SK-N-SH (cell line): ENCODE measurements around the gene ART1. TPM values are rescaled to one million over a fixed set of nuclear protein-coding genes. Genes with fewer than 3 reads are reported as not detected.
"Not testable (repeated sequence)": the region's sequence is repeated elsewhere in the genome, so short reads cannot be mapped to it uniquely, and the experiment has no call there.

Experiments
- CTCF ChIA-PET: fragments of 300-600, 350-600 bp; formaldehyde crosslinking; extraction: SDS; loops from one replicate; lab custom pipeline; 2021; lab: Yijun Ruan, JAX
- POLR2A ChIA-PET: fragments of 350-600 bp; sonication (Branson Sonifier 250); formaldehyde crosslinking; extraction: SDS; loops from one replicate; lab custom pipeline; 2020; ENCODE audit warnings: antibody characterized with exemption, inconsistent platforms; lab: Yijun Ruan, JAX
- DNase-seq: peaks from one replicate; pipeline ENCODE4 v3.0.0; 2012
- H2AFZ ChIP-seq: fragments of 200-600 bp; sonication (generic); 2 replicates; pipeline ENCODE4 v1.8.1; 2016; ENCODE audit warnings: antibody characterized with exemption, mild to moderate bottlenecking, low read depth
- H3F3A ChIP-seq: fragments of 200-600 bp; sonication (generic); replicated peaks from 2 replicates; pipeline ENCODE3; 2016; ENCODE audit warnings: antibody characterized with exemption, mild to moderate bottlenecking; ENCODE audit not compliant: insufficient read depth
- H3K27ac ChIP-seq, 2 experiments: fragments of 200-500 bp in 1 of 2; fragments of 200-600 bp in 1 of 2; sonication (Bioruptor generic) in 1 of 2; sonication (generic), shearing (Covaris generic) in 1 of 2; 2 replicates each; pipeline versions ENCODE4 v1.5.1 to v1.6.1; 2014 to 2016; ENCODE audit warnings: low read depth in 2 of 2, inconsistent platforms in 1 of 2, low read length in 1 of 2, mild to moderate bottlenecking in 1 of 2, mixed read lengths in 1 of 2
- H3K27me3 ChIP-seq: fragments of 200-600 bp; sonication (generic), shearing (Covaris generic); 2 replicates; pipeline ENCODE4 v1.6.1; 2016; ENCODE audit warnings: mixed run types; ENCODE audit not compliant: insufficient read depth
- H3K36me3 ChIP-seq, 2 experiments: fragments of 200-500 bp in 1 of 2; fragments of 200-600 bp in 1 of 2; sonication (Bioruptor generic) in 1 of 2; sonication (generic) in 1 of 2; replicated peaks in 1 of 2; 2 replicates each; pipeline versions ENCODE3 to v1.5.1; 2014 to 2016; ENCODE audit warnings: low read length in 1 of 2, mild to moderate bottlenecking in 1 of 2; ENCODE audit not compliant: insufficient read depth in 2 of 2, control insufficient read depth in 1 of 2
- H3K4me1 ChIP-seq, 2 experiments: fragments of 200-500 bp in 1 of 2; fragments of 200-600 bp in 1 of 2; sonication (Bioruptor generic) in 1 of 2; sonication (generic), shearing (Covaris generic) in 1 of 2; 2 replicates each; pipeline versions ENCODE4 v1.5.1 to v1.6.1; 2014 to 2016; ENCODE audit warnings: low read depth in 1 of 2, low read length in 1 of 2, mixed run types in 1 of 2; ENCODE audit not compliant: insufficient read depth in 2 of 2, control insufficient read depth in 1 of 2
- H3K4me2 ChIP-seq: fragments of 200-600 bp; sonication (generic), shearing (Covaris generic); 2 replicates; pipeline ENCODE4 v1.6.1; 2017; ENCODE audit warnings: mixed run types
- H3K4me3 ChIP-seq, 2 experiments: fragments of 200-500 bp in 1 of 2; fragments of 200-600 bp in 1 of 2; sonication (Bioruptor generic) in 1 of 2; sonication (generic), shearing (Covaris generic) in 1 of 2; 2 replicates each; pipeline versions ENCODE4 v1.5.1 to v1.8.1; 2014 to 2016; ENCODE audit warnings: low read depth in 2 of 2, inconsistent platforms in 1 of 2, low read length in 1 of 2, mild to moderate bottlenecking in 1 of 2, mixed read lengths in 1 of 2, moderate library complexity in 1 of 2
- H3K79me2 ChIP-seq: fragments of 200-600 bp; sonication (generic); 2 replicates; pipeline ENCODE4 v1.8.1; 2017; ENCODE audit warnings: mild to moderate bottlenecking; ENCODE audit not compliant: insufficient read depth
- H3K9ac ChIP-seq: fragments of 200-600 bp; sonication (generic); 2 replicates; pipeline ENCODE4 v1.6.1; 2017; ENCODE audit warnings: mixed run types
- H3K9me2 ChIP-seq: fragments of 200-600 bp; sonication (generic); 2 replicates; pipeline ENCODE4 v1.6.1; 2017; ENCODE audit warnings: mixed run types
- H3K9me3 ChIP-seq: fragments of 200-600 bp; sonication (generic); 2 replicates; pipeline ENCODE4 v1.6.1; 2017; ENCODE audit warnings: mixed run types, mild to moderate bottlenecking, moderate library complexity
- H4K20me1 ChIP-seq: fragments of 200-600 bp; sonication (generic); 2 replicates; pipeline ENCODE4 v1.6.1; 2017; ENCODE audit warnings: mild to moderate bottlenecking, mixed run types; ENCODE audit not compliant: insufficient read depth
- CHD2 ChIP-seq: fragments of 150-350 bp; IDR thresholded peaks from 2 replicates; pipeline ENCODE4 v1.6.1; 2018; ENCODE audit warnings: low read length; ENCODE audit not compliant: partially characterized antibody
- EP300 ChIP-seq, 2 experiments: IDR thresholded peaks; 2 replicates each; pipeline versions ENCODE4 v1.4.0 to v1.6.1; 2012; ENCODE audit warnings: borderline replicate concordance in 1 of 2, low read depth in 1 of 2, low read length in 1 of 2
- EZH2phosphoT487 ChIP-seq: fragments of 200-600 bp; sonication (generic); IDR thresholded peaks from 2 replicates; pipeline ENCODE4 v1.6.1; 2017; ENCODE audit warnings: low read depth, mixed run types, mild to moderate bottlenecking, antibody characterized with exemption, moderate library complexity, borderline replicate concordance
- FOSL2 ChIP-seq: IDR thresholded peaks from 2 replicates; pipeline ENCODE4 v1.4.0; 2012; ENCODE audit warnings: low read depth, mild to moderate bottlenecking, moderate library complexity, borderline replicate concordance
- FOXJ3 ChIP-seq: sonication (generic); formaldehyde crosslinking; IDR thresholded peaks from 2 replicates; pipeline ENCODE4 v1.5.1; 2020; ENCODE audit warnings: mild to moderate bottlenecking, missing genetic modification reagents
- FOXM1 ChIP-seq: IDR thresholded peaks from 2 replicates; pipeline ENCODE4 v1.4.0; 2012; ENCODE audit warnings: low read depth, mild to moderate bottlenecking
- GABPA ChIP-seq: IDR thresholded peaks from 2 replicates; pipeline ENCODE4 v1.4.0; 2012; ENCODE audit warnings: low read depth, mild to moderate bottlenecking
- MEF2A ChIP-seq: IDR thresholded peaks from 2 replicates; pipeline ENCODE4 v1.4.0; 2012; ENCODE audit warnings: low read depth, borderline replicate concordance
- MXI1 ChIP-seq: IDR thresholded peaks from 2 replicates; pipeline ENCODE4 v1.6.1; 2012; ENCODE audit warnings: mild to moderate bottlenecking, low read depth, low read length, improper control_type of control experiment
- POLR2AphosphoS5 ChIP-seq: IDR thresholded peaks from 2 replicates; pipeline ENCODE4 v1.6.1; 2012; ENCODE audit warnings: low read depth, low read length
- RFX5 ChIP-seq: IDR thresholded peaks from 2 replicates; pipeline ENCODE4 v1.6.1; 2012; ENCODE audit warnings: mild to moderate bottlenecking, improper control_type of control experiment, low read length
- SIN3A ChIP-seq: IDR thresholded peaks from 2 replicates; pipeline ENCODE4 v1.6.1; 2012; ENCODE audit warnings: low read depth, mild to moderate bottlenecking, low read length, moderate library complexity, borderline replicate concordance
- TAF1 ChIP-seq: IDR thresholded peaks from 2 replicates; pipeline ENCODE4 v1.6.1; 2012; ENCODE audit warnings: low read depth, mild to moderate bottlenecking, low read length, moderate library complexity, borderline replicate concordance
- TCF12 ChIP-seq: IDR thresholded peaks from 2 replicates; pipeline ENCODE4 v1.4.0; 2012
- TEAD4 ChIP-seq: IDR thresholded peaks from 2 replicates; pipeline ENCODE4 v1.4.0; 2012; ENCODE audit warnings: mild to moderate bottlenecking, borderline replicate concordance; ENCODE audit not compliant: insufficient read depth
- YY1 ChIP-seq: IDR thresholded peaks from 2 replicates; pipeline ENCODE4 v1.4.0; 2012; ENCODE audit warnings: low read depth, mild to moderate bottlenecking
- WGBS: methylation state at CpG from one replicate; pipeline ENCODE4 v1.1.6; 2017; ENCODE audit warnings: low lambda C conversion rate; 5-methylcytosine and 5-hydroxymethylcytosine counted together
- polyA plus RNA-seq, 3 experiments: library from polyadenylated mRNA; depleted of rRNA; stranded (reverse); fragments of >200 nt; gene quantifications; 2 replicates each; pipeline ENCODE4 v1.2.3, GENCODE V29; 2012
- TF ChIP-seq, protein P1 (sequence below): IDR thresholded peaks from 2 replicates; pipeline ENCODE4 v1.4.0; 2012; ENCODE audit warnings: low read depth
- TF ChIP-seq, protein P2 (sequence below): IDR thresholded peaks from 2 replicates; pipeline ENCODE4; 2012
- TF ChIP-seq, protein P3 (sequence below): IDR thresholded peaks from 2 replicates; pipeline ENCODE4 v1.6.1; 2012; ENCODE audit warnings: mild to moderate bottlenecking, low read depth, low read length, moderate library complexity

ART1 gene, protein sequence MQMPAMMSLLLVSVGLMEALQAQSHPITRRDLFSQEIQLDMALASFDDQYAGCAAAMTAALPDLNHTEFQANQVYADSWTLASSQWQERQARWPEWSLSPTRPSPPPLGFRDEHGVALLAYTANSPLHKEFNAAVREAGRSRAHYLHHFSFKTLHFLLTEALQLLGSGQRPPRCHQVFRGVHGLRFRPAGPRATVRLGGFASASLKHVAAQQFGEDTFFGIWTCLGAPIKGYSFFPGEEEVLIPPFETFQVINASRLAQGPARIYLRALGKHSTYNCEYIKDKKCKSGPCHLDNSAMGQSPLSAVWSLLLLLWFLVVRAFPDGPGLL
- not detected in 2 replicates for polyA plus RNA-seq (2012; rRNA removed)
- polyA plus RNA-seq (2012; cell fraction: cytosol; rRNA removed): not detected in 2 replicates
- polyA plus RNA-seq (2012; cell fraction: nucleus; rRNA removed): not detected in 2 replicates

DNA sequence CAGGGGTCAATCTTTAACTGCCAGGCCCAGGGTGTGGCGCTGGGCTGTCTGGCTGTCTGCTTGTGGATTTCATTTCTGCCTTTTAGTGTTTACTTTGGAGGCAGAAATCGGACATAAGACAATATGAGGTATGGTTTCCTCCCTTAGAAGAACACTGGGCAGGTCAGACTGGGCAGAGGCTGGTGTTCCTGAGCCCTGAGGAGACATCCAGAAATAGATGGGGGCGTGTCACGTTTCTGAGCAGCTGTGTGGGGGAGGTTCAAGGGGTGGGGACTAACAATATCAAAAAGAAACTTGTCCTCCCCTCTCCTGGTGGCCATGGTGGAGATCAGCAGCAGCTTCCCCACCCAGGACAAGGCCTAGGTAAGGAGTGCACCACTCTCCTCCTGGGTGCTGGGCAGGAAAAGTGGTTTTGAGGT is at the start of gene ART1:
ART1 (plus strand) TSS at position 312 of the 419 bp plus-strand sequence. CDS start 14,086 bp downstream, outside the sequence.
- Histone ChIP-seq H3K4me2 (no peak within 1 kb of the TSS), H3K36me3 (no peaks in the 10 kb centered on the region), H4K20me1 (no peaks in the 10 kb centered on the region), H3K4me1 (peaks cover 0 to 8% of the 10 kb centered on the region in 2 experiments; a peak in 1 of 4 replicates)
- WGBS: 39% methylated on average over 4 of the region's 4 CpGs
- no peak for DNase-seq
- CTCF ChIA-PET: no interaction called here
- TF ChIP-seq, protein P1, sequence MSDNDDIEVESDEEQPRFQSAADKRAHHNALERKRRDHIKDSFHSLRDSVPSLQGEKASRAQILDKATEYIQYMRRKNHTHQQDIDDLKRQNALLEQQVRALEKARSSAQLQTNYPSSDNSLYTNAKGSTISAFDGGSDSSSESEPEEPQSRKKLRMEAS: no peak
- no peak for TF ChIP-seq FOXM1
- no peak for TF ChIP-seq TCF12
- TF ChIP-seq FOXJ3: no peak
- TF ChIP-seq, protein P2, sequence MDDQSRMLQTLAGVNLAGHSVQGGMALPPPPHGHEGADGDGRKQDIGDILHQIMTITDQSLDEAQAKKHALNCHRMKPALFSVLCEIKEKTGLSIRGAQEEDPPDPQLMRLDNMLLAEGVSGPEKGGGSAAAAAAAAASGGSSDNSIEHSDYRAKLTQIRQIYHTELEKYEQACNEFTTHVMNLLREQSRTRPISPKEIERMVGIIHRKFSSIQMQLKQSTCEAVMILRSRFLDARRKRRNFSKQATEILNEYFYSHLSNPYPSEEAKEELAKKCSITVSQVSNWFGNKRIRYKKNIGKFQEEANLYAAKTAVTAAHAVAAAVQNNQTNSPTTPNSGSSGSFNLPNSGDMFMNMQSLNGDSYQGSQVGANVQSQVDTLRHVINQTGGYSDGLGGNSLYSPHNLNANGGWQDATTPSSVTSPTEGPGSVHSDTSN: no peak
- TF ChIP-seq EP300 (IDR thresholded peaks at IDR 0.05; ENCODE audit: borderline replicate concordance in 1 of 2, low read depth in 1 of 2, low read length in 1 of 2): no peak
- no peak for TF ChIP-seq FOSL2
- no peak for TF ChIP-seq MXI1
- TF ChIP-seq TAF1: no peak
- no peak for TF ChIP-seq YY1
- no peak for TF ChIP-seq SIN3A
- no peak for TF ChIP-seq CHD2
- no peak for TF ChIP-seq RFX5
- TF ChIP-seq EZH2phosphoT487: no peak
- TF ChIP-seq GABPA: no peak
- no peak for TF ChIP-seq MEF2A
- TF ChIP-seq TEAD4: no peak
- TF ChIP-seq, protein P3, sequence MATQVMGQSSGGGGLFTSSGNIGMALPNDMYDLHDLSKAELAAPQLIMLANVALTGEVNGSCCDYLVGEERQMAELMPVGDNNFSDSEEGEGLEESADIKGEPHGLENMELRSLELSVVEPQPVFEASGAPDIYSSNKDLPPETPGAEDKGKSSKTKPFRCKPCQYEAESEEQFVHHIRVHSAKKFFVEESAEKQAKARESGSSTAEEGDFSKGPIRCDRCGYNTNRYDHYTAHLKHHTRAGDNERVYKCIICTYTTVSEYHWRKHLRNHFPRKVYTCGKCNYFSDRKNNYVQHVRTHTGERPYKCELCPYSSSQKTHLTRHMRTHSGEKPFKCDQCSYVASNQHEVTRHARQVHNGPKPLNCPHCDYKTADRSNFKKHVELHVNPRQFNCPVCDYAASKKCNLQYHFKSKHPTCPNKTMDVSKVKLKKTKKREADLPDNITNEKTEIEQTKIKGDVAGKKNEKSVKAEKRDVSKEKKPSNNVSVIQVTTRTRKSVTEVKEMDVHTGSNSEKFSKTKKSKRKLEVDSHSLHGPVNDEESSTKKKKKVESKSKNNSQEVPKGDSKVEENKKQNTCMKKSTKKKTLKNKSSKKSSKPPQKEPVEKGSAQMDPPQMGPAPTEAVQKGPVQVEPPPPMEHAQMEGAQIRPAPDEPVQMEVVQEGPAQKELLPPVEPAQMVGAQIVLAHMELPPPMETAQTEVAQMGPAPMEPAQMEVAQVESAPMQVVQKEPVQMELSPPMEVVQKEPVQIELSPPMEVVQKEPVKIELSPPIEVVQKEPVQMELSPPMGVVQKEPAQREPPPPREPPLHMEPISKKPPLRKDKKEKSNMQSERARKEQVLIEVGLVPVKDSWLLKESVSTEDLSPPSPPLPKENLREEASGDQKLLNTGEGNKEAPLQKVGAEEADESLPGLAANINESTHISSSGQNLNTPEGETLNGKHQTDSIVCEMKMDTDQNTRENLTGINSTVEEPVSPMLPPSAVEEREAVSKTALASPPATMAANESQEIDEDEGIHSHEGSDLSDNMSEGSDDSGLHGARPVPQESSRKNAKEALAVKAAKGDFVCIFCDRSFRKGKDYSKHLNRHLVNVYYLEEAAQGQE: no peak
- TF ChIP-seq POLR2AphosphoS5: no peak
- TF ChIP-seq, all 33 proteins: peak for 0
- Histone ChIP-seq H3K79me2 (no peaks in the 10 kb centered on the region), H3F3A (no peaks in the 10 kb centered on the region), H3K9me2 (no peaks in the 10 kb centered on the region), H3K27ac (no peak within 1 kb of the TSS), H2AFZ (no peak within 1 kb of the TSS), H3K27me3 (peaks cover 13% of the 10 kb centered on the region; the same call in 1 of the 2 replicates), H3K9ac (no peak within 1 kb of the TSS), H3K4me3 (no peak within 1 kb of the TSS), H3K9me3 (no peaks in the 10 kb centered on the region)
- POLR2A ChIA-PET: no interaction called here

DNA sequence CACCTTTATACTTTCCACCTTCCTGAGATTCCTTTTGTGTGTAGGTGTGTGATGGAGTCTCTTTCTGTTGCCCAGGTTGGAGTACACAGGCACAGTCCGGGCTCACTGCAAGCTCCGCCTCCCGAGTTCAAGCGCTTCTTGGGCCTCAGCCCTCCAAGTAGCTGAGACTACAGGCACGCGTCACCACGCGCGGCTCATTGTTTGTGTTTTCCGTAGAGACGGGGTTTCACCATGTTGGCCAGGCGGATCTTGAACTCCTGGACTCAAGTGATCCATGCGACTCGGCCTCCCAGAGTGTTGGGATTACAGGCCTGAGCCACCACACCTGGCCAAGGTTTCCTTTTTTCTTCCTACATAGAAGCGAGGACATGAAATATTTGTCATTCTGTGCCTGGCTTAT is 47.2 kb upstream of the ART1 start:
- H3K9ac ChIP-seq: not testable (repeated sequence)

DNA sequence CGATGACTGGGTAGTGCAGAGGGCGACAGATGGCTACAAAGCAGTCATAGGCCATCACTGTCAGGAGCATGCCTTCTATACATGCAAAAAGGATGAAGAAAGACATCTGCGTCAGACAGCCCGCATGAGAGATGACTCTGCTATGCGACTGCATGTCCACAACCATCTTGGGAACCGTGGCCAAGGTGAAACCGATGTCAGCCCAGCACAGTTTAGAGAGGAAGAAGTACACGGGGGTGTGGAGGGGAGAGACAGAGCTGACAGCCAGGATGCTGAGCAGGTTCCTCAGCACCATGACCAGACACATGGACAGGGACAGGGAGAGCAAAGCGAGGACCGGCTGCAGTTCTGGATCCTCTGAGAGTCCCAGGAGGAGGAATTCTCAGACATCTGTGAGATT is 44.7 kb upstream of the ART1 start:
- CTCF ChIA-PET, DNase-seq, H3K79me2 ChIP-seq, H3K27me3 ChIP-seq, POLR2A ChIA-PET, H3K27ac ChIP-seq, H3K4me1 ChIP-seq, H3K9ac ChIP-seq, H3K9me3 ChIP-seq, H3K9me2 ChIP-seq, H3K4me2 ChIP-seq, H3K4me3 ChIP-seq, H3K36me3 ChIP-seq, H4K20me1 ChIP-seq, H2AFZ ChIP-seq, H3F3A ChIP-seq: not testable (repeated sequence)
- 62% methylated on average over 10 of the region's 10 CpGs for WGBS

More for the DNA sequence above, 47.2 kb upstream of the ART1 start:
- H3K36me3 ChIP-seq, H2AFZ ChIP-seq, DNase-seq, H3K9me3 ChIP-seq, H4K20me1 ChIP-seq, H3K27me3 ChIP-seq, H3K9me2 ChIP-seq, H3K4me2 ChIP-seq, H3K4me1 ChIP-seq, H3K27ac ChIP-seq, H3K4me3 ChIP-seq, POLR2A ChIA-PET, CTCF ChIA-PET, H3K79me2 ChIP-seq, H3F3A ChIP-seq: not testable (repeated sequence)
- 77% methylated on average over 15 of the region's 15 CpGs for WGBS
